GM19452 (cell line): ENCODE measurements around the gene C2CD4D.

Source experiments
- ATAC-seq: cut with Tn5 transposase; IDR thresholded peaks from one replicate; pipeline ENCODE4 v1.9.1; 2021; ENCODE audit not compliant: unreplicated experiment

Gene C2CD4D

DNA sequence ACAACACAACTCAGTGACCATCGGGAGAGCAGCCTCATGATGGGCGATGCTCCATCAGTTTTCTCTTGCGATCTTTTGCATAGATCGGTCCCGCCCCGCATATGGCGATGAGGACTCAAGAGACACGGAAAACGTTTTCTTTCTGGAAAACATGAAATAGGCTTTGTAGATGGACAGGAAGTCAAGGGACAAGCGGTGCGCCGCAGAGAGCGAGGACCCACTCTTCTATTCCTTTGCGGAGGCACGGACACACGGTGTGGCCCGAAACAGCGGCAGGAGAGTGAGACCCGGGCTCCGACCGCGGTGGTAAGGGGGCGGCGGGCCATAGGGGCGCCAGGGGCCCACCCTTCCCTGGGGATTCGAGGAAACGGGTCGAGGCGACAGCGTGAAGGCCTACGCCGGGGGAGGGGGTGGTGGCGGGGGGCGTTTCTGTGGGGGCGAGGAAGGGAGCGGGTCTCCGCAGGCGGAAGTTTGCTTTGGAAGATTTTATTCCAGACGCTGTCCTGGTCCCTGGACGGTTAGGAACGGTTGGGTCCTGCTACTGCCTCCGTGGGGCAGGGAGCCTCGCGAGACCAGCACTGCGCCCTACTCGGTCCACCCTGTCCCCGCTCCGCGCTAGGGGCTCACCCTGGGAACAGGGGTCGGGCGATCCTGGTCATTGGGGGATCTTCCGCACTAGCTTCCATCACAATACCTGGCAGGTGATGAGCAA, 48.5 kb downstream of the C2CD4D start:
- ATAC-seq: no peak

DNA sequence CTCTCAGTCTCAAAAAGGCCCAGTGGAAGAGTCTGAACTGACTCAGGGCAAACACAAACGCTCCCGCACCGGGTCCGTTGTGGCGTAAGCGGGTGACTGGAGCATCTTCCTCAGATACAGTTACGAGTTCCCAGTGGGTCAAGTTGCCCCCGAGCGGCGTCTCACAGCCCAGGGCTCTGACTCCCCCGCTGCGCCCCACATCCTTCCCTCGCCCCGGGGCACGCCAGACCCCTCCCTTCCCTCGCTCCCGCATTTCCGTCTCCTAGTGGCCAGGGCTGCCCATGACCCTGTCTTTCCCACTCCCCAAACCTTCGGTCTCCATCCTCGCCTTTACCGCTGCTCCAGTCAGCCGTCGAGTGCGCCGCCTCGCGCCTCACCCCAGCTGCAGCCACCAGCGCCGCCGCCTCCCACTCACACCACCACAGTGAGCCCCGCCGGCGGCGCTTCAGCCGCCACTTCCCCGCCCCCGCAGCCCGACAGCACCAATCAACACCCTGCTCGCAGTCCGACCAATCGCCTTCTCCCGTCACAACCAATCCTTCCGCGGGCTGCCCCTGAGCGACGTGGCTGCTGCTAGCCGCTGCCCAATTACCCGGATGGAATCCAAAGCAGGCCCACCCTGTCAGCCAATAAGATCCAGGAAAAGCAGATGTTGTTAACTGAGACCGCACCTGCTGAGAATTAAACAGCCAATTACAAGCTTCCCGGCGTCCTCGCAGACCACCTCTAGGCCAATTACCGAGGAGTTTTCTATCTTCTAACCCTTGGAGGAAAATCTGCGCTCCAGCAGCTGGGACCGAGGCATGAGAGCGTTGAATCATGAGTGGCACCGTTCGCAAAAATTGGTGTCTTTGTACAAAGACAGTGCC, 49.3 kb downstream of the C2CD4D start, which contains the start of gene TDRKH:
Gene TDRKH (minus strand): TSS at position 430 of the 869 bp plus-strand sequence. CDS start 7,478 bp downstream, outside the sequence.
- ATAC-seq: peak; percentile 95
